Putamen (tissue), 1 donor: ENCODE data around the gene CAPN2.

ENCODE experiments used
- DNase-seq: peaks from one replicate; pipeline ENCODE4 v3.0.0-alpha.2; 2016; ENCODE audit warnings: low spot score

CAPN2 gene

GRCh38 chr1:223702735-223703667 lies 9.3 kb upstream of the CAPN2 start:
- DNase-seq = no peak

- no peak for DNase-seq
These were observed 8.7 kb upstream of the CAPN2 start for GRCh38 chr1:223703668-223704013.

- no peak for DNase-seq
These were observed 7.1 kb upstream of the CAPN2 start for GRCh38 chr1:223704921-223705878.

- no peak for DNase-seq
These were observed 6.0 kb upstream of the CAPN2 start for GRCh38 chr1:223706077-223706973.

- no peak for DNase-seq
These were observed 4.9 kb upstream of the CAPN2 start for GRCh38 chr1:223707256-223708000.

- no peak for DNase-seq
These were observed 4.4 kb upstream of the CAPN2 start for GRCh38 chr1:223708001-223708359.

GRCh38 chr1:223708651-223709268 lies 3.6 kb upstream of the CAPN2 start:
- DNase-seq = no peak

GRCh38 chr1:223709598-223709997 lies 2.7 kb upstream of the CAPN2 start:
- DNase-seq = no peak

GRCh38 chr1:223710179-223711133 lies 1.9 kb upstream of the CAPN2 start:
- DNase-seq = no peak

- no peak for DNase-seq
These were observed 1.2 kb upstream of the CAPN2 start for GRCh38 chr1:223711173-223711572.

GRCh38 chr1:223711747-223712193 lies 569 bp upstream of the CAPN2 start:
- DNase-seq = no peak

- no peak for DNase-seq
These were observed 623 bp downstream of the CAPN2 start for GRCh38 chr1:223712850-223713474.

- no peak for DNase-seq
These were observed 1.4 kb downstream of the CAPN2 start for GRCh38 chr1:223713546-223714420.

GRCh38 chr1:223714421-223714724 lies 2.0 kb downstream of the CAPN2 start:
- no peak for DNase-seq

- DNase-seq = no peak
These were observed 2.7 kb downstream of the CAPN2 start for GRCh38 chr1:223714849-223715603.

- no peak for DNase-seq
These were observed 3.3 kb downstream of the CAPN2 start for GRCh38 chr1:223715604-223716172.

- no peak for DNase-seq
These were observed 4.0 kb downstream of the CAPN2 start for GRCh38 chr1:223716302-223716862.
